ENCODE measurements around the gene SGCA. TPM values are rescaled to one million over a fixed set of nuclear protein-coding genes. Genes with fewer than 3 reads are reported as not detected.
A peak's percentile ranks its signal among the peaks of the same experiment; 100 is the strongest.

Gene SGCA
- total RNA-seq, 1 experiment from 2014 or later, result 0.24 TPM

GRCh38 chr17:50151937-50152547 lies 13.8 kb upstream of the SGCA start:
- Histone ChIP-seq H3K56ac (ENCODE audit: insufficient read length, low read depth, low read length) (no peak overlapping the region), H3K79me1 (ENCODE audit: insufficient read depth, low read depth, low read length, poor library complexity, severe bottlenecking) (no peaks in the 10 kb centered on the region), H2BK5ac (ENCODE audit: insufficient read length, low read length) (no peak overlapping the region), H3K18ac (ENCODE audit: insufficient read length, low read depth, low read length) (peak overlapping the region; percentile 65), H4K8ac (replicated peaks; ENCODE audit: insufficient read length, low read depth, low read length) (no peak overlapping the region), H3K9ac (ENCODE audit: extremely low read depth, insufficient read length, low read length) (no peak overlapping the region), H2AFZ (ENCODE audit: low read length) (peak overlapping the region; percentile 34), H3K79me2 (ENCODE audit: insufficient read depth, low read length) (no peaks in the 10 kb centered on the region), H3K9me3 (ENCODE audit: control insufficient read depth, low read depth, low read length) (no peaks in the 10 kb centered on the region), H3K14ac (ENCODE audit: insufficient read depth, low read length) (no peak overlapping the region), H3K23me2 (ENCODE audit: insufficient read length, low read depth, low read length, poor library complexity, severe bottlenecking) (peaks cover 25% of the 10 kb centered on the region), H2BK120ac (ENCODE audit: low read depth, low read length, poor library complexity, severe bottlenecking) (no peak overlapping the region), H4K20me1 (ENCODE audit: control insufficient read depth, insufficient read depth, insufficient read length) (peaks cover 3% of the 10 kb centered on the region), H4K5ac (ENCODE audit: insufficient read length, low read depth, low read length) (no peak overlapping the region), H3K27ac (ENCODE audit: insufficient read length, low read depth, low read length) (no peak overlapping the region), H3K4ac (ENCODE audit: low read depth, low read length) (no peak overlapping the region), H3T11ph (ENCODE audit: low read length) (no peak overlapping the region), H3K4me2 (ENCODE audit: insufficient read depth, insufficient read length, low read length) (peak overlapping the region; percentile 78), H4K91ac (ENCODE audit: insufficient read length, low read depth, low read length) (no peak overlapping the region), H3K23ac (ENCODE audit: insufficient read length, low read depth, low read length) (no peak overlapping the region), H2BK15ac (ENCODE audit: low read depth, low read length) (no peak overlapping the region), H2BK12ac (ENCODE audit: insufficient read length, low read depth, low read length) (no peak overlapping the region), H2BK20ac (ENCODE audit: low read depth, low read length, poor library complexity, severe bottlenecking) (no peak overlapping the region), H3K4me1 (ENCODE audit: insufficient read depth, low read length) (peaks cover 4% of the 10 kb centered on the region; the same call in 1 of the 2 replicates), H2AK5ac (ENCODE audit: insufficient read length, low read length) (no peak overlapping the region), H3K27me3 (ENCODE audit: insufficient read depth, low read length) (no peaks in the 10 kb centered on the region; the same call in 1 of the 2 replicates)
- Mint-ChIP-seq H3K27me3 (ENCODE audit: low read depth) (peaks cover 13% of the 10 kb centered on the region), H3K36me3 (ENCODE audit: insufficient read depth in 1 of 3, low read depth in 3 of 3) (no peaks in the 10 kb centered on the region; a peak in 1 of 7 replicates), H3K4me3 (peak overlapping the region; percentile 66 to 85), H3K9me3 (no peaks in the 10 kb centered on the region), H3K27ac (peak overlapping the region; percentile 84 to 97 (median 89); a peak in 6 of 7 replicates), H3K4me1 (peaks cover 28 to 40% of the 10 kb centered on the region in 2 experiments)
- no peak for TF ChIP-seq CTCF (conservative IDR thresholded peaks at IDR 0.05)
- peak; percentile 98 for DNase-seq
- no CpG with 5 or more reads among the region's 12 CpGs for whole genome bisulfite sequencing (ENCODE audit: extremely low coverage, insufficient read length, low lambda C conversion rate)

All from H9 (cell line).